ENCODE measurements around the gene NENF.
"Not testable (repeated sequence)": the region's sequence is repeated elsewhere in the genome, so short reads cannot be mapped to it uniquely, and the experiment has no call there.

The NENF gene

DNA sequence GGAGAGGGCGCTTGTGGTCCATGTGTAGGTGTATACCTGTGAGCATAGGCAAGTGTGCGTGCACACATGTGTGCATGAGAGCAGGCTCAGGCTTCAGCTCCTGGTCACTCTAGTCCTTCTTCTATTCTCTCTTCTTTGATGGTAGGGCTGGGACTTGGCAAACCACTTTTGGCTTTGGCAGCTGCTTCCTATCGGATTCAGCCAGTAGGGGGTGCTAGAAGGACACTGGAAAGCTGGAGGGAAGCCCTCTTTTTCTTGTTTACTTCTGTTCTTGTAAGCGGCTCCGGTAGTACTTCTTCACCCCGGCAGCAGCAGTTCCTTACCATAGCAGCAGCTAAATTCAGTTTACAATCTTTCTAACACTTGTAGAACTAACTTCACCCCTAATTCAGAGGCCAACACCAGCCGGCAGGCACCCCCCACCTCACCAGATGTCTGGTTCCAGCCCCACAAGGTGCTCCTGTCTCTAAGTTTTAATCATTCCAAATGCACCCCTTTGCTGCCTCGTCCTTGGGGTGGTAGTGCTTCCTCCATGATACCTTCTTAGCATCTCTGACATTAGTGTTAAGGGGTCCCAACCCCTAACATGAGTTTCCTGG lies 25.1 kb downstream of the NENF start:
- in situ Hi-C loops (cut with MboI; ENCODE audit: low sequenced_read_pairs): loop anchor here (10.0 to 25.0 kb wide), 3 partner anchors 304 to 763 kb away; no protein-coding TSS in a partner anchor

DNA sequence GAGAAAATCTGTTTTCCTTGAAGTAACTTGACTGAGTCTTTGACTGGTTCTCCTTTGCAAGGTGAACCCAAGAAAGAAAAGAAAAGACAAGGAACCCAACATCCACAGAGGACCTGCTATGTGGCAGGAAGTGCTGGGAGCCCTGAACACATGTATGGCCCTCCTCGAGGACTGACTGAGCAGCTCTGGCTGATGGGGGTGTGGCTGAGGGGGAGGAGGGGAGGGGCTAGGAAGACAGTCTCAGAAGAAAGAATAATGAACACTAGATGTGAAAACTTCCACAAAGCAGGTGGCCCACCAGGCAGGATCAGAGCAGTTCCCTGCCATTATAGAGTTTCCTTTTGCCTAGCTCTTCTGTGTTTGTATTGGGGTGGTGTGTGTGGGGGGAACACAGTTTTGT lies 26.1 kb downstream of the NENF start:
- in situ Hi-C loops (cut with MboI; ENCODE audit: low sequenced_read_pairs): loop anchor here (10.0 to 25.0 kb wide), 3 partner anchors 303 to 764 kb away; no protein-coding TSS in a partner anchor

DNA sequence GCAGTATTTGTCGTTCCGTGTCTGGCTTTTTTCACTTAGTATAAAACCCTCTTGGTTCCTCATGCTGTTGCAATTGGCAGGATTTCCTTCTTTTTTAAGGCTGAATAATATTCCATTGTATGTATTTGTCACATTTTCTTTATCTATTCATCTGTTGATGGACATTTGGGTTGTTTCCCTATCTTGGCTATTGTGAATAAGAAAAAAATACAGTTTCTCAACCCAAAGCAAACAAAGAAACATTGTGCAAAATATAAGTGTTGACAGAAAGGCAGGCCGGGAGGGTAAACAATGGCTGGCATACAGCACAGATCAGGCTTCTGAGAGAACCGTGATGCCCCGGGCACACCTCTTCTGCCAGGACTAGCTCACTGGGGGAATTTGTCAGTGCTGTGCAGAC lies 26.9 kb downstream of the NENF start:
- in situ Hi-C loops (cut with MboI; ENCODE audit: low sequenced_read_pairs): loop anchor here (10.0 to 25.0 kb wide), 3 partner anchors 303 to 765 kb away; no protein-coding TSS in a partner anchor

DNA sequence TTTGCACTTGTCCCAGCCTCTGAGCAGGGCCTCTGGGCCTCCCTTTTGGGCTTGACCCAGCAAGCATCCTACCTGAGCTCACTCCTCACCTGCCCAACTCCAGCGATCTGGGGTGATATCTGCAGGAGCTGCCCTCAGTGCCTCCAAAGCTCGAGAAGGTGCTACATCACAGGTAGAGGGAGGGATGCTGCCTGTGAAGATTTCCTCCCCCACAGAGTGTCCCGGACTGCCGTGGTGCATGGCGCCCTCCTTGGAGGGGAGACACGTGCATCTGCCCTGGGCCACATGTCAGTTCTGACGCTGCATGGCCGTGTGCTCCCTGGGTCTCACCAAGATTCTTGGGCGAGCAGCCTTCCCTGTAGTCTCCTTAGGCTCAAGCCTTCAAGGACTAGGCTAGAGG lies 27.7 kb downstream of the NENF start:
- in situ Hi-C loops (cut with MboI; ENCODE audit: low sequenced_read_pairs): loop anchor here (25.0 kb wide), 1 partner anchor 302 kb away; no protein-coding TSS in a partner anchor

DNA sequence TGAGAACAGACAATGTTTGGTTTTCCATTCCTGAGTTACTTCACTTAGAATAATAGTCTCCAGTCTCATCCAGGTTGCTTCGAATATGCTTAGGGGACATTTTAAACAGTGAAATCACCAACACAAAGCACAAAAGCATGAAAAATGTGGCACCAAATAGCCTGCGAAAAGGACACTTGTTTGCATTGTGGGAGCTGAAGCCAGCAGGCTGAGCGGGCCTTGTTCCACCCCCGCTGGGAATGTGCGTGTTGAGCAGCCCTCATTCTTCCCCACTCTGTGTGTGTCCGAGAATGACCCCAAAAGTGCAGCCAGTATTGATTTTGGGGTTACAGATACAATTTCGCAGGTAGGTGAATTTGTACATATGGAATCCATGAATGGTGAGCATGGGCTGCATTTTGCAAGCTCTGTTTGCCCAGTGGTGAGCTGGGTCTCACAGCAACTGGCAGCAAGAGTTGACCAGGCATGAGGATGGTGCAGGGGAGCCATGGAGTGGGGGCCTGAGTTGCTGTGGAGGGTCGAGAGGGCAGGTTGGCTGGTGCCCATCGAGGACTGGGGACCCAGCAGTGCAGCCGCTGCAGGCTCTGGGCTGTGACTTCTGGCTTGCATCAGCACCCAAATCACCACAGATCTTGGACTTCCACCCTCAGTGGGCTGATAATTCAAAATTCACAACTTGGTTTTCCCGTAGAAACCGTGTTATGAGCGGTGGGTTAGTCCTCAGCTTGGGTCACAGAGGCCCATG lies 29.4 kb downstream of the NENF start:
- in situ Hi-C loops (cut with MboI; ENCODE audit: low sequenced_read_pairs): loop anchor here (25.0 kb wide), 1 partner anchor 300 kb away; no protein-coding TSS in a partner anchor

DNA sequence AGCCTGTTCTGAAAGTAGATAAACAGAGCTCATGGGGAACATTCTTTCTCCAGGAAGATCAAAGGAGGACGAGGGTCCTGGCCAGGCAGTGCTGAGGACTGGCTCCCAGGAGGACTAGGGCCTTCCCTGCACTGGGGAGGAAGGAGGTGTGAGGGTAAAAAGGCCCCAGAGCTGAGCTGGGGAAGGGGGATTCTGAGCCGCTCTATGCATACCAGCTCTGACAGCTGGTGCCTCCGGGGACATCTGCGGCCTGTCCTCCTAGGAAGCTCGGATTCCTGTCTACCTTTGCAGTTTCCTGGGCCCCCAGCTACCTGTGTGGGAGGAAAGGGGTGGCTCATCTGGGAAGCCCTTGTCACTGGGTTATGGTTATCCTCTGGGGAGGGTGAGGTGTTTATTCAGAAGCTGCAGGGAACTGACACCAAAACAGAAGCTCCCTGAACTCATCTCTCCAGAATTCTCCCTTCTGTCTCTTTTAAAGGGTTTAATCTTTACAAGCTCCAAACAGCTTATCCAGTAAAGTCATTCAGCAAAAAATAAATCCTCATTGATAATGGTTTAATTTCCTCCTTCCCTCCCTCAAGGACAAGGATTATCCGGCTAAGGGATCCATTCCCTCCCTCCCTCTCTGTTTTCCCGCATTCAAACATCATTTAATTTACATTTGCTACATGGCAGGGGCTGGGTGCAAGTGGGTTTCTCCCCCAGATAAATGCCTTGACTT lies 31.0 kb downstream of the NENF start:
- in situ Hi-C loops (cut with MboI; ENCODE audit: low sequenced_read_pairs): loop anchor here (25.0 kb wide), 1 partner anchor 299 kb away; no protein-coding TSS in a partner anchor

DNA sequence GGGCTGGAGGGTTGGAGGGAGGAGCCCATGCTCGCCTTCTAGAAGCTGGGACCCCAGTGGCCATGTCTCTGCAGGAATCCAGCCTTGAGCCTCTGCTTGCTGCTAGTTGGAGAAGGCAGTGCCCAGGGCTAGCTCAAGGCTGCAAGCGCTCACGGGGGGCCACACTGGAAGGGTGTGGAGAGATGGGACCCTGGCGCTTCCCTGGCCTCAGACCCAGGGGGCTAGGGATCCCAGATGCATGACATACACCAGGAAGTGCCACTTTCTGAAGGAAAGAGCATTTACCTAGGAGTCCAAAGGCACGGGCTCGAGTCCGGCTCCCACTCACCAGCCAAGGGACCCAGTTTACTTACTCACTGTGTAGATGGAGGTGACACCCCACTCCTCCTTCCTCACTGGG lies 32.6 kb downstream of the NENF start:
- in situ Hi-C loops (cut with MboI; ENCODE audit: low sequenced_read_pairs): loop anchor here (25.0 kb wide), 1 partner anchor 297 kb away; no protein-coding TSS in a partner anchor

DNA sequence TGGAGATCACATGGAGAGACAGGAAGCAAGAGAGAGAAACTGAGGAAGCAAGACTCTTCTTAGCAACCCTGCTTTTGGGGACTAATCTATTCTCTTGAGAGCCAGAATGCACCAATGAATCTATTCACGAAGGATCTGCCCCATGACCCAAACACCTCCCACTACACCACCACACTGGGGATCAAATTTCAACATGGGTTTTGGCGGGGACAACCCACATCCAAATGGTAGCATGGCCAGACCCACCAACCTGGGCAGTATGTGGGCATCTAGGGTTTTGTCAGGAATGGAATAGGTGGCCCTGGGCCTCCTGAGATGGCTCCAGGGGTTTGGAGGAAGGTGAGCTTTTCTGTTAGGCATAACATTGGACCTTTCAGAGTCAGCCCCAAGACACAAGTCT lies 33.7 kb downstream of the NENF start:
- in situ Hi-C loops (cut with MboI; ENCODE audit: low sequenced_read_pairs): loop anchor here (25.0 kb wide), 1 partner anchor 296 kb away; no protein-coding TSS in a partner anchor

DNA sequence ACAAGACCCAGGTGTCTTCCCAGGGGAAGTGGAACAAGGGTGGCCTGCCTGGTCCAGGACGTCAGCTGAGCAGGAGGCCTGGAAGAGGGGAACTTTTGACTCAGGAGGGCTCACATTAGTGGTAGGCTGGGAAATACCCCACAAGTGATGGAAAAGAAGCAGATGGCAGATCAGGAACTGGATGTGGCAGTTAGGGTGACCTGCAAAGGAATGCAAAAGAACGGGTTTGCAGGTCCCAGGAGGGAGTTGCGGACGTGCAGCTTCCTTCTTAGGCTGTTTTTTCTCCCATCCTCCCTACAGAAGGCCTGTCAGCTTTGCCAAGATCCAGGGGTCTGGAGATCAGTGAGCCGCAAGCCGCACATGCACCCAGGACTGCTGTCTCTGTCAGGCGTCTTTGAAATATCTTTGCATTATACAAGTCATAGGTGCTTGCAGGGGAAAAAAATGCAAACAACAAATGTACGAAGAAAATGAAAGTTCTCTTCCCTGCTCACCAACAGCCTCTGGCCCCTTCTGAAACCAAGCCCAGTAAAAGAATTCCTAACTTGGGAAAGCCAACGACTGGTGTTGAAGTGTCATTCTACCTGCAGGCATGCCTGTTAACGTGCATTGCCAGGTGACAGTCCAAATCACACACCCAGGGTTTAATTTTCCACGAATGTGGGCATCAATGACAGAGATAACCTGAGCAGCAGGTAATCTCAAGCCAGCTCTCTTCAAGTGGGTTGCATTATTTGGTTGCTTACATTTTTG lies 34.4 kb downstream of the NENF start:
- in situ Hi-C loops (cut with MboI; ENCODE audit: low sequenced_read_pairs): loop anchor here (25.0 kb wide), 1 partner anchor 295 kb away; no protein-coding TSS in a partner anchor

DNA sequence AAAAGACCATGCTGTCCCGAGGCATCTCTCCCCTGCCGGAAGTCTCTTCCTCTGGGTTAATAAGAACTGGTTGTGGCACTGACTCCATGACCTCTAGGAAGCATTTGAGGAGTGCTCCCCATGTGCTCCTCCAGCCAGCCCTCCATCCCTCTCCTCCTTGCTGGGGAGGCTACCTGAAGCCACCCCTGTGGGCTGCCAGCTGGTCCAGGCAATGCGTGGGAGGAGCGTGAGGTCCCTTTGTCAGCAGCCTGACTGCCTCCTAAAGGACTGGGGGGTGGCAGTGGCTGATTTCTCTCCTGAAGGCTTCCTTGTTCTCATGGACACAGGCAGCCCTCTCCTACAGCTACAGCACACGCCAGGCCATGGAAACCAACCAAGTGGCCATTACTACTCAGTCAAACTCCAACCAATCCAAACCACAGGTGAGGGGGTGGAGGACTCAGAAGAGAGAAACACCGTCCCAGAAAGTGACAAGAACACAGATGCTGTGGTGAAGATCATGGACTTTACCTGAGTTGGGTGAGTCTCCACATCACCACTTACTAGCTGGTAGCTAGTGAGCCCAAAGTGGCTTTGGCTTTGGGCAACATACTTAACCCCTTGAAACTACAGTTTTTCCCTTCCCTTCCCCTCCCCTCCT lies 35.2 kb downstream of the NENF start:
- in situ Hi-C loops (cut with MboI; ENCODE audit: low sequenced_read_pairs): loop anchor here (25.0 kb wide), 1 partner anchor 294 kb away; no protein-coding TSS in a partner anchor

DNA sequence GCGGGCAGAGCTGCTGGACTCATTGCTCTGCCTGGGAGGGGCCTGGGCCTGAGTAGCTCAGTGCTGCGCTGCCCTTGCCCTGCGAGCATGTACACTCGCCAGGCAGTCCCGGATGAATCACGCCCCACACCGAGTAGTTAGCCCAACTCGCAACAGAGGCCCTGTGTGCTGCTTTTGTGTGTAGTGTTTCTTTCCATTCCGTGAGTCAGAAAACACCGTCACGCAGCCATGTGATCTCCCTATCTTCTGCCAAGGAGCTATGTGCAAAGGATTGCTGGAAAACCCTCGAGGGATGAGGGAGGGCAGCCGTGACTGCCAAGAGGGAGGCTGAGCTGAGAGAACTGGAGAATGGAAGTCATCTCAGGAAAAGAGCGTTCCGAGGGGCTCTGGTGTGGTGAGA lies 37.3 kb downstream of the NENF start:
- in situ Hi-C loops (cut with MboI; ENCODE audit: low sequenced_read_pairs): loop anchor here (25.0 kb wide), 1 partner anchor 292 kb away; no protein-coding TSS in a partner anchor

DNA sequence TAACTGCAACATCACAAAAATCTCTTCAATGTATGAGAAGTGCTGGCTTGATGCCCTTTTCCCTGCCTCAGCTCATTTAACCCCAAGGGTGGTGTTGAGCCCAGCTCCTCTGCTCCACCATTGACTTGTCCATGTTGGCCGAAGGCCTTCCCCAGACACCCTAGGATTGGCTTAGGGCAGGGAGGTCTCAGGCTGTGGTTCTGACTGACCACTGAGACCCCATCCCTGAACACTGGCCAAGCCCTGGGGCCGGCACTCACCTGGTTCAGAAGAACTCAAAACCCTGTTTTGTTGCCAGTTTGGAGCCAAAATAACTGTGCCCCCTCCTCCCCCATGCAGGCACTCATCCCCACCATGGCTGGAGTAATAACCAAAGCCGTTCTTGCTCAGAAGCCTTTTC lies 38.6 kb downstream of the NENF start:
- in situ Hi-C loops (cut with MboI; ENCODE audit: low sequenced_read_pairs): loop anchor here (25.0 kb wide), 1 partner anchor 291 kb away; no protein-coding TSS in a partner anchor

DNA sequence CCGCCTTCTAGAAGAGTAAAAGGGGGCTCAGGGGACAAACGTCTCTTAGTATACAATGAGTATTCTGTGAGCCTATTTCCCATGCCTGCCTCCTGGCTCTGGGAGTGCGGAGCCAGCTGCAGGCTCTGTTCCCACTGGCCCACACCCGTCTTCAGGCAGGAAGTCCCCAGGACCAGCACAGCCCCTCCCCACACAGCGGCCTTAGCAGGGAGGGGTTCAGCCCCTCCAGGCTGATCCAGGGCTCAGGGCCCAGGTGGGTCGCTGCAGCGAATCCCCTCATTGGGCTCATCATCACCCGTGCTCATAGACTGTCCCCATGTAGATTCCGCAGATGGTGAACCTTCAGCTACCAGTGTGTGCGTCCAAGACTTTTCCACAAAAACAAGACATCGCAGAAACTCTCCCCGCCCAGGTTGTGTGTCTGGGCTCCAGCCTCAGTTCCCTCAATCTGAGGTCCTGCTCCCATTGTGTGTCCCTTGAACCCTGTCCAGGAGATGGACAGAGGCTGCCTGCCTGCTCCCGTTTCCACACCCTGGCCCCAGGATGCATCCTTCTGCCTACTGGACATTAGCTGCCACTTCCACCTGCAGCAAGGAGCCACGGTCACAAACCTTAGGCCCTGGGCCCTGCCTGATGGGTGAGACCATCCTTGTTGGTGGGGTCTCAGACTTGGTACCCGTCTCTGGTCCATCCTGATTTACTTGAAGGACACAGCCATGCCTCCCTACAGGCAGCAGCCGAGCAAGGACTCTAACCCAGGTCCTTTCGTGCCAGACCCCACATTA lies 39.4 kb downstream of the NENF start:
- in situ Hi-C loops (cut with MboI; ENCODE audit: low sequenced_read_pairs): loop anchor here (25.0 kb wide), 1 partner anchor 290 kb away; no protein-coding TSS in a partner anchor

DNA sequence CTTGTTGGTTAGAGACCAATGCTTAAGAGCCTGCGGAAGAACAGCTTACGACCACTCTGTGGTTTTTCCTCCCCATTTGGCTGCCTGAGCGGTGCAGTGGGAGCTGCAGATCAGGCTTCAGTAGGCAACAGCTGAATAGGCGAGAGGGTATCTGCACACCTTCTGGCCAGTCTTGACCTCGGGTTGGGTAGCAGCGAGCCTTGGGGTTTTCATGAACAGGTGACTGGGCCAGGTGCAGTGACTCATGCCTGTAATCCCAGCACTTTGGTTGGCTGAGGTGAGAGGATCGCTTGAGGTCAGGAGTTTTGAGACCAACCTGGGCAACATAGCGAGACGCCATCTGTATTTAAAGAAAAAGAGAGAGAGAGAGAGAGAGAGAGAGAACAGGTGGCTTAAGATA lies 41.0 kb downstream of the NENF start:
- in situ Hi-C loops (cut with MboI; ENCODE audit: low sequenced_read_pairs): loop anchor here (25.0 kb wide), 1 partner anchor 289 kb away; no protein-coding TSS in a partner anchor

DNA sequence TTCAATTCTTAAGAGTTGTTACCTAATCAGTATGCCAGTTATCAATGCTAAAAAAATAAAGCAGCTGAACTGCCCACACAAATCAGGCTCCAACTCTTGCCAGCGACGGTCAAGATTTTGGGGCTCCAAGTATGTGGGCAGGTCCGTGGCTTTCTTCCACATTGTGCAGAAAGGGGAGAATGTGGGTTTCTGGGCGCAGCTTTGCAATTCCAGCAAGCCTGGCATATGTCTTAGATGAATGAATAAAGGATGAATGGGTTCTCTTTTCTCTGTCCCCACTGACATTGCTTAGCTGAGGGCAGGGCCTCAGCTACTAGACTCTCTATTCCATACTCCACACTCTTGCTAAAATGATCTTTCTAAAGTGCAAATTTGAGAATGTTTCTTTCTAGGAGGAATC lies 42.4 kb downstream of the NENF start:
- in situ Hi-C loops (cut with MboI; ENCODE audit: low sequenced_read_pairs): no loop called here

DNA sequence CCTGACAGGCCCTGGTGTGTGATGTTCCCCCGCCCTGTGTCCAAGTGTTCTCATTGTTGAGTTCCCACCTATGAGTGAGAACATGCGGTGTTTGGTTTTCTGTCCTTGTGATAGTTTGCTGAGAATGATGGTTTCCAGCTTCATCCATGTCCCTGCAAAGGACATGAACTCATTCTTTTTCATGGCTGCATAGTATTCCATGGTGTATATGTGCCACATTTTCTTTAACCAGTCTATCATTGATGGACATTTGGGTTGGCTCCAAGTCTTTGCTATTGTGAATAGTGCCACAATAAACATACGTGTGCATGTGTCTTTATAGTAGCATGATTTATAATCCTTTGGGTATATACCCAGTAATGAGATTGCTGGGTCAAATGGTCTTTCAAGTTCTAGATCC lies 43.1 kb downstream of the NENF start:
- in situ Hi-C loops (cut with MboI; ENCODE audit: low sequenced_read_pairs): not testable (repeated sequence)

DNA sequence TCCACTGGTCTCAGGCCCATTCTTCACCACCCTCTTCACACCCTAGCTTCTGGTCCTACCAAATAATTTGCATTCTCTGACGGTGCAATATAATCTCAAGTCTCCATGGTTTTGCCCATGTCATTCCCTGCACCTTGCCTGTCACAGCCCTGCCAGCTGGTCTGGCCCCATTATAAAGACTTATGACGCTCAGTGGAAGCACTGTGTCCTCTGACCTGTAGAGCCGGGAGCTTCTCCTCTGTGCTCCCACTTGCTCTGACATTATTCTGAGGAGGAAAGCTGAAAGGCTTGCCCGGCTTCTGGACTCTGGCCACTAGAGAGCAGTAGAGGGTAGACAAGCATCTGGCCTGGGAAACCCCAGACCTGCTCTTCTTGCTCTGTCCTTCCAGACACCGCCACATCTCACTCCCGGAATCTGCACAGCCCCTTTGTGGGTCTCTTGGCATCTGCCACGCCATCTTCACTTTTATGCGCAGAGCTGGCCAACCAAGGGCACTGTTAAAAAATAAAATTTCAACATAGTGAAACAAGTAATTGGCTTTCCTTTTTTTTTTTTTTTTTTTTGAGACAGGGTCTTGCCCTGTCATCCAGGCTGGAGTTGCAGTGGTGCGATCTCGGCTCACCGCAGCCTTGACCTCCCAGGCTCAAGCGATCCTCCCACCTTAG lies 44.4 kb downstream of the NENF start:
- in situ Hi-C loops (cut with MboI; ENCODE audit: low sequenced_read_pairs): no loop called here

DNA sequence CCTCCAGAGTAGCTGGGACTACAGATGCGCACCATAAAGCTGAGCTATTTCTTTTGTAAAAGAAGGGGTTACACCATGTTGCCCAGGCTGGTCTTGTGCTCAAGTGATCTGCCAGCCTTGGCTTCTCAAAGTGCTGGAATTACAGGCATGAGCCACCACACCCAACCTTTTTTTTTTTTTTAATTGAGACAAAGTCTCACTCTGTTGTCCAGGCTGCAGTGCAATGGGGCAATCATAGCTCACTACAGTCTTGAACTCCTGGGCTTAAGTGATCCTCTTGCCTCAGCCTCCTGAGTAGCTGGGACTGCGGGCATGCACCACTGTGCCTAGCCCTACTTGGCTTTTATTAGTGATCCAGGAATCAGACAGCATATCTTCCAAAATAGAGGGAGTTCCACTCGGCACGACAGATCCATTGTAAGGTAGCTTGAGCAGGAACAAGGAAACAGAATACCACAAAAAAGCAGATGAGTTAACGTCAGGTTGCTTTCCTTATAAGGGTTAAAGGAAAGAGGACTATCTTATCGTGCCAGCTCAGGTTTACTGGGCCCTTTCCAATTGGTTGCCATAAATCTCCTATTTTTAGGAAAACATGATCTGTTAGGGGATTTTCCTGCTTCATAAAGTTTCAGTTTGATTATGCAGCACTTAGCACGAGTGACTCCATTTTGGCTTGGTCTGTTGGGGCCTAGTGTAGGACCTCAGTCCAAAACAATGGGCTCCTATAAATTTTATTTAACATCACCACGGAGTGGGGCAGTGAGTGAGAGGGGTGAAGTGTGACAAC lies 45.2 kb downstream of the NENF start:
- in situ Hi-C loops (cut with MboI; ENCODE audit: low sequenced_read_pairs): no loop called here

Data from HL-60/S4 treated with retinoic acid at 250 ng/mL for 4 days and 3 days (cell line).